Measurements from ENCODE around the gene FAM222A. TPM values are rescaled to one million over a fixed set of nuclear protein-coding genes. Genes with fewer than 3 reads are reported as not detected.

The FAM222A gene
- total RNA-seq, 1 experiment from 2014 or later, result 18.0 TPM

DNA sequence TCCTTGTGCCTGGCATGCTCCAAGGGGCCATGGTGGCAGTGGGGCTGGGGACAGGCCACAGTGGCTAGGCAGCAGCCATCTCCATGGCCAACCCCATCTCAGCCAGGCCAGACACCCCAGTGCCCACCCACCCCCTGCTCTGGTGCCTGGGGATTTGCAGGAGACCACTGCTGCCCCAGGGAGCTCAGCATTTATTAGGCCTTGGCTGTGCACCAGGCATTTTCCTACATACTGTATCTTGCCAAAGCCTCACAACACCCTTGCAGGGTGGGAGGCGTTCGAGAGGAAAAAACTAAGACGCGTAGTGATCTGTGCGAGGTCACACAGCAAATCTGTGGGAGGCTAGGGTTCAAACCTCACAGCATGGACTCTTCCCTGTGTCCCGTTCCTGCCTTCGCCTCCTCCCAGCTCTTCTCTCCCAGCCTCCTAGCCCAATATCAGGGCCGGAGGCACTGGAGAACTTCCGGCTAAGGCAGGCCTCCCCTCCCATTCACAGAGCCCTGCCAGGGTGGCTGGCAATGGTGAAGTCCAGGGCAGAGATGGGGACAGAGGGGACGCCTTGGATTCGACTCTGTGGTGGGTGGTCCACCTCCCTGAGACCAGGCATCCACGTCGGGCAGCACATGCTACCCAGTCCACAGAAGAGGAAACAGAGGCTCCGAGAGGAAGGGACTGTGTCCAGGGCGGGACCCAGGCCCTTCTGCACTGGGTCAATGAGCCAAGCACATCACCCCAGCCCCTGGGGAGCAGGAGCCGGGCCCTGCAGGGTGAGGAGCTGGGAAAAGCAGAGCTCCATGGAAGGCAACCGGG lies 57.4 kb downstream of the FAM222A start:
- Histone ChIP-seq H3K4me1 (peaks cover 7% of the 10 kb centered on the region; the same call in 1 of the 2 replicates), H3K36me3 (ENCODE audit: control insufficient read depth, insufficient read depth, low read length) (no peaks in the 10 kb centered on the region), H3K27me3 (replicated peaks; ENCODE audit: control insufficient read depth, insufficient read depth, low read length) (no peaks in the 10 kb centered on the region), H3K9me3 (no peaks in the 10 kb centered on the region), H3K4me3 (ENCODE audit: low read depth, low read length) (no peak overlapping the region)
- CTCF ChIA-PET, result interaction anchor here (0.6 to 1.2 kb wide), 3 partner anchors 9 to 373 kb away, joined by 3 to 4 read pairs (median 3); no protein-coding TSS in a partner anchor
- Mint-ChIP-seq H3K27ac (ENCODE audit: unreplicated experiment) (no peak overlapping the region), H3K4me1 (ENCODE audit: low read depth, unreplicated experiment) (peaks cover 4% of the 10 kb centered on the region), H3K36me3 (ENCODE audit: insufficient read depth, unreplicated experiment) (no peaks in the 10 kb centered on the region), H3K9me3 (ENCODE audit: unreplicated experiment) (no peaks in the 10 kb centered on the region), H3K27me3 (ENCODE audit: insufficient read depth, unreplicated experiment) (no peaks in the 10 kb centered on the region), H3K4me3 (ENCODE audit: unreplicated experiment) (no peak overlapping the region)
- TF ChIP-seq, protein P1, sequence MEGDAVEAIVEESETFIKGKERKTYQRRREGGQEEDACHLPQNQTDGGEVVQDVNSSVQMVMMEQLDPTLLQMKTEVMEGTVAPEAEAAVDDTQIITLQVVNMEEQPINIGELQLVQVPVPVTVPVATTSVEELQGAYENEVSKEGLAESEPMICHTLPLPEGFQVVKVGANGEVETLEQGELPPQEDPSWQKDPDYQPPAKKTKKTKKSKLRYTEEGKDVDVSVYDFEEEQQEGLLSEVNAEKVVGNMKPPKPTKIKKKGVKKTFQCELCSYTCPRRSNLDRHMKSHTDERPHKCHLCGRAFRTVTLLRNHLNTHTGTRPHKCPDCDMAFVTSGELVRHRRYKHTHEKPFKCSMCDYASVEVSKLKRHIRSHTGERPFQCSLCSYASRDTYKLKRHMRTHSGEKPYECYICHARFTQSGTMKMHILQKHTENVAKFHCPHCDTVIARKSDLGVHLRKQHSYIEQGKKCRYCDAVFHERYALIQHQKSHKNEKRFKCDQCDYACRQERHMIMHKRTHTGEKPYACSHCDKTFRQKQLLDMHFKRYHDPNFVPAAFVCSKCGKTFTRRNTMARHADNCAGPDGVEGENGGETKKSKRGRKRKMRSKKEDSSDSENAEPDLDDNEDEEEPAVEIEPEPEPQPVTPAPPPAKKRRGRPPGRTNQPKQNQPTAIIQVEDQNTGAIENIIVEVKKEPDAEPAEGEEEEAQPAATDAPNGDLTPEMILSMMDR (IDR thresholded peaks at IDR 0.05; ENCODE audit: insufficient read depth in 1 of 2, low read depth in 1 of 2, low read length in 1 of 2, severe bottlenecking in 1 of 2, unreplicated experiment in 1 of 2), result no peak
- DNase-seq, result peak in 1 of 2 experiments; percentile 13
- BruUV-seq (replicated peaks), result no TSS peak
- intact Hi-C loops (cut with micrococcal nuclease; ENCODE audit: unreplicated experiment), result no loop called here
- POLR2A ChIA-PET, result no interaction called here

DNA sequence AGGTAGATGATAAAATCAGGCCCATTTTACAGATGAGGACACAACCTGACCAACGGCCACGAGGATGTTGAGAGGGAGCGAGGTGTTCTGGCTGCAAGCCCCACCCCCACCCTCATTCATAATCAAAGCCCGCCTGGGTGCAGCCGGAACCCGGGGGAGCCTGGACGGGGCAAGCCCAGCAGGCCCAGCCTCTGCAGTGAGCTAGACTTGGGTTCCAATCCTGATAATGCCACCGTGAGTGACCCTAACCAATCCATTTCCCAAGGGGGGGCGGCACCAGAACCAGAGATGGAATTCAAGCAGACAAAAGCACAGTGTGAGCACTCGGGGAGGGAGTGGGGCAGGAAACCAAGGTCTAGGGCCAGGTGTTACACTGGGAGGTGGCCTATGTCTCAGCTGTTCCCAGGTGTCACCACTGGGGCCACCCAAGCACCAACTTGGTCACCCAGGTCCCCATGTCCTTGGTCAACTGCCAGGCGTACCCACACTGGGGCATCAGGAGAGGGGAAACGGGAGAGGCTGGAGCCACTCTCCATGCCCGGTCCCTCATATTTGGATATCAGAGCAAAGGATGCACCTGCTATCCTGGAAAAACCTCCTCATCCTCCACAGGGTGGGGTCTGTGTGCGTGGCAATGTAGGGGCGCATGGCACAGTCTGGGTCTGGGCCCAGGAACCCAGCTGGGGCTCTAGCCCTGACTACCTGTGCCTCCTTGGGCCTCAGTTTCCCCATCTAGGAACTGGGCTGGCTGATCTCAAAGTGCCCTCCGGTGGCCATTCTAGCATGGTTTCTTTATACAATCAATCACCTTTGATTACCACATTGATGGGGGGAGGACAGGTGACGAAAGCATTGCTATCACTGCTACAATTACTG lies 58.4 kb downstream of the FAM222A start:
- peak in 1 of 2 experiments; percentile 17 for DNase-seq
- BruUV-seq (replicated peaks), result no TSS peak

More for the DNA sequence above, 58.4 kb downstream of the FAM222A start:
- Mint-ChIP-seq H3K9me3 (ENCODE audit: unreplicated experiment) (no peaks in the 10 kb centered on the region), H3K4me3 (ENCODE audit: unreplicated experiment) (no peak overlapping the region), H3K27me3 (ENCODE audit: insufficient read depth, unreplicated experiment) (no peaks in the 10 kb centered on the region), H3K4me1 (ENCODE audit: low read depth, unreplicated experiment) (peaks cover 4% of the 10 kb centered on the region), H3K36me3 (ENCODE audit: insufficient read depth, unreplicated experiment) (no peaks in the 10 kb centered on the region), H3K27ac (ENCODE audit: unreplicated experiment) (no peak overlapping the region)
- Histone ChIP-seq H3K36me3 (ENCODE audit: control insufficient read depth, insufficient read depth, low read length) (no peaks in the 10 kb centered on the region), H3K4me1 (peaks cover 7% of the 10 kb centered on the region; the same call in 1 of the 2 replicates), H3K27me3 (replicated peaks; ENCODE audit: control insufficient read depth, insufficient read depth, low read length) (no peaks in the 10 kb centered on the region), H3K4me3 (ENCODE audit: low read depth, low read length) (no peak overlapping the region), H3K9me3 (no peaks in the 10 kb centered on the region)
- intact Hi-C loops (cut with micrococcal nuclease; ENCODE audit: unreplicated experiment), result loop anchor here (1.0 kb wide), 1 partner anchor 344 kb away; no protein-coding TSS in a partner anchor
- ChIA-PET CTCF (no interaction called here), POLR2A (no interaction called here)
- TF ChIP-seq, protein P1 (IDR thresholded peaks at IDR 0.05; ENCODE audit: insufficient read depth in 1 of 2, low read depth in 1 of 2, low read length in 1 of 2, severe bottlenecking in 1 of 2, unreplicated experiment in 1 of 2), result peak in 1 of 2 experiments; percentile 7

Measured in Caco-2 (cell line).